Activated CD8-positive, alpha-beta memory T cell treated with anti-CD3 and anti-CD28 coated beads, Interleukin-2, amount 50 U/mL, for 4 hours (primary cell): ENCODE data around the gene SIKE1.

Experiments
- DNase-seq: peaks from one replicate; pipeline ENCODE4 v3.0.0-alpha.2; 2020

The SIKE1 gene

GRCh38 chr1:114755006-114755931 is 25.2 kb downstream of the SIKE1 start:
- DNase-seq, result no peak

DNA sequence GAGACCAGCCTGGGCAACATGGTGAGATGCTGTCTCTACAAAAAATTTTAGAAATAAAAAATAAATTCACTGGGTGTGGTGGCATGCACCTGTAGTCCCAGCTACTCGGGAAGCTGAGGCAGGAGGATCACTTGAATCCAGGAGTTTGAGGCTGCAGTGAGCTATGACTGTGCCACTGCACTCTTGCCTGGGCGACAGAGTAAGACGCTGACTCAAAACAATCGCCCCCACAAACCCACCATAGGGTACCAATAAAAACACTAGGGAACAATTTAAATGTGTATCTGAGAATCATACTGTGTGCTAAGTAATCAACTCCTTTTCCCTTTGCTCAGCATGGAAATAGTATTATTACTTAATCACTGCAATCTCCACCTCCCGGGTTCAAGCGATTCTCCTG is 26.8 kb downstream of the SIKE1 start:
- peak; percentile 27 for DNase-seq

DNA sequence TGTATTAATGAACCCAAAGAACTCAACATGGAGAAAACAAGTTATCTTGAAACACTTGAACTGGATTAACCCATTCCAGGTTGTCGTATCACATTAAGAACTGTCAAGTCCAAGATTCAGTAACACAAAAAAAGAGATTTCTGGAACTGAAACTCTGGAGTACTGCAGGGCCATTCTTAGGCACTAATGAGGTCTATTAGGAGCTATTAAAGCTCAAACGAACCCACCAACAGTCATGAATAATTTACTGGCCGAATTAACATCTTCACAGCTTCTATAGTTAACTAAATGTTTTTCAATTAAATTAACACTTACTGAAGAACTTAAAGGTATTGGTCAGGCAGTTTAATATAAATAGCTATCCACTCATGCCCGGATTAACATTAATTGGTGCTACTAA is 27.3 kb downstream of the SIKE1 start:
- DNase-seq, result no peak

DNA sequence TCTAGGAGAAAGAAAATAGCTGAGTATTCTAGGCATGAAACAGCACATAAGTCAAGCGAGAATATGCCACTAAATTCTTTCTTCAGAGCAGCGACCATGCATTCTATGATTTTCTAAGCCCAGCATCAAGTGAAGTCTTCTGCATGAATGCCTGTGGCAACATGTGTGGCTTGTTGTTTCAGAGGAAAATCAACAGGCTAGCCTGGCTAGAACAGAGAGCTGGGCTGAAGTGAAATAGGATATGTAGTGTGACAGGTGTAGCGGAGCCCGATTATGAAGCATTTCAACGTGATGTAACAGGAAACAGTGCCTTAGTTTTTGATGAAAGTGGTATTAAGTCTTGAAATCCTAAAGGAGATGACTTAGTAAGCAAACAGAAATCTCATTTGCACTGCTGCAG is 29.7 kb downstream of the SIKE1 start:
- DNase-seq, result no peak

DNA sequence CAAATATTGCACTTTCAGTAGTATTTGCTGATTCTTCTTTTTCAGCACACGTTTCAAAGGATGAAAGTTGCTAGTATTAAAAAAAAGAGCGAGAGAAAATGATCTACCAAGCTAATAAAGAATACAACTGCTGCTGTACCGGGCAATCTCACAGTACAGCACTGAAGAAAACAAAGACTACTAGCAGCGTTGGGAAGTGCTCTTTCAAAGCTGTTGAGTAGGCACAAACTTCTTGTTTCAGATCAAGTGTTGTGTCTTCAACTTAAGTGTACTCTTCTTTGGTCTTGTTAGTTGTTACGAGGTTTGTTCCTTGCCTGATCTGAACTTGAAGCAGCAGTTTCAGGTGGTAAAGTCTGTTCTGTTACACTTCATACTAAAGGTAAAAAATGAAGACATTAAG is 30.6 kb downstream of the SIKE1 start:
- DNase-seq, result no peak

DNA sequence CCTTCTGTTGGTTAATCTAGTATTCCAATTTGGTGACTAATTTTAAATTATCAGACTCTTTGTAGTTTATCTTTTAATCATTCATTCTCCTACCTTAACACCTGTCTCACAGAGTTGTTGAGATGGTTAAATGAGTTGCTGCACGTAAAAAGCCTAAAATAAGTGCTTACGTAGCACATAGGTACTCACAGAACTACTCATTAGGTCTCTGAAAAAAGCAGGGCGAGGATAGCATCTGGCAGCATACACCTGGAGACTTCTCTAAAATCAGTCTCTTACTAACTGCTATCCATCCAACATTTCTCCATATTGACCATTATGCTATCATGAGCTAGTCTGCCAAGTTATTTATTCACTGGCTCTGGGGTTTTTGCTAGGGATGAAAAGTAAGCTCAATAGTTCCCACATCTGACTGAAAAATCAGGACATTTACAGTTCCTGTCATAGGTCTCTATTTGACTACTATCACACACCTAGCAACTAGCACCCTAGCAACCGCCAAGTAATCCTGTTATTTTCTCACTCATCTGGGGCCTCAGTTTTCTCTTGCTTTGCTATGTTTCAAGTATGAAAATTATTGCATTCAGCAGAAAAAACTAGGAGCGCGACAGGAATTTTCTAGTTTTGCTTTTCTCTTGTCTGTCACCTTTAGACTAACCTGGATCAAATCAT is 33.9 kb downstream of the SIKE1 start:
- DNase-seq, result no peak

GRCh38 chr1:114745291-114745690 is 35.2 kb downstream of the SIKE1 start:
- DNase-seq, result no peak

- DNase-seq, result no peak
Measured at GRCh38 chr1:114741963-114742746, 38.3 kb downstream of the SIKE1 start.

DNA sequence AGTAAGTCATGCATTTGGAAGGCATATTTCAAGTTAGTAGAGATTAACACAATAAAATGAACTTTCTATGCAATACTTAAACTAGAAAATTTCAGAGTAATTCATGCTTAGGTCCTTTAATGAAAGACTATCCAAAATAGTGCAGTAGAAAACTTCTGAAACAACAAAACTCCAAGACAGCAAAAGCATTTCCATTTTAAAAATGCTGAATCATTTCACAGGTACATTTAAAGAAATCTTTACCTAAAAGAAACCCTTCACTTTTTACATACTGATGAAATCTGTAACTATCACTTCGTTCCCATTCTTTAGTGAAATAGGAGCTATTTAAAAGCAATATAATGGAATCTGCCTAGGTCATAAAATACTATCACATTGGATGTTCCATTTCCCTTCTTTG is 40.2 kb downstream of the SIKE1 start:
- DNase-seq, result no peak

GRCh38 chr1:114737314-114737849 is 43.1 kb downstream of the SIKE1 start:
- no peak for DNase-seq

DNA sequence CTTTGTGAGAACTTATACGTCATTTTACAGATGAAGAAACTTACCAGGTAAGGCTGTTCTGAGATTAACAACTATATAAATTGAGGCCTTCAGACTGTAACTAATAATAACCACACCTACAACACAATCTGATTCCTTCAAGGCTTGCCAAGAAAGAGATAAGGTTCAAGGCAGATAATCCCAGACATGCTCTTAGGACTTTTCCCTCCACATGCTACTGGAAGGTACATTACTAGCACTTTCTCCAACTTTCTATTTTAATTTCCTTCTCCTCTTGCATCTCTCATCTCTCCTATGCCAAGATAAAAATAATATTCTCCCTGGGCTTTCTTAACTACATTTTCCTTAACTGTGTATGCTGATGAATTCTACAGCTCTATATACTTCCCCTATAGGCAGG is 45.0 kb downstream of the SIKE1 start:
- DNase-seq, result no peak

GRCh38 chr1:114729782-114730181 is 50.7 kb downstream of the SIKE1 start:
- no peak for DNase-seq

- DNase-seq, result no peak
Measured at GRCh38 chr1:114728553-114728952, 51.9 kb downstream of the SIKE1 start.

DNA sequence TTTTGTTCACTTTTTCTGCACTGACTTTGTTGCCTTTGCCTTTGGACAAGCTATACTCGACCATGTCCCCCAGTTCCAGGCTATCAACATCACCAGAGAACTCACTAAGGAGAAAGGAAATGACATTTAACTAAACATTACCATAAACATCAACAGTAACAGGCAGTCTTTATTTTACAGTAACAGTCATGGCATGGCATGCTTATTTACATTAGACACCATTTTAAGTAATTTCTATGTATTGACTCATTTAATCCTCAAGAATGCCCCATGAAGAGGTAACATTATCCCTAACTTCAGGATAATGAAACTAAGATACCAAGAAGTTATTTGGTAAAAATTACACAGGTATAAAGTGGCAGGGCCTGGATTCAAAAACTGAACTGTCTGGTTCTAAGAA is 55.3 kb downstream of the SIKE1 start:
- no peak for DNase-seq

DNA sequence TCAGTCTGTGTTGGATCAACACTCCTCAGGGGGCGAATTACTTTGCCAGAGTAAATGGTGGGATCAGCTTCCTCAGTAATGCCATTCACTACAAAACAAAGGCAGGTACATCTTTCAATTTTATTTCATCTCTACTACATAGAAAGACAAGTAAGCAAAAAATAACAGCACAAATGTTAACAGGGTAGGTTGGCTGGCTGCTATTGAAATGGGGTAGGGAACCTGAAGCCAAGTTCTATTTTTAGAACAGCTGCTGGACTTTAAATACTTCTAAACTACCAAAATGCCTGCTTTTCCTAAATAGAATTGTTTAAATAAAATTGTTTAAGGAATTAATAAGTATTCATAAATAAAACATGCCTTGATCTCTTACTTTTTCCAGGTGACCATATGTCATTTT is 56.6 kb downstream of the SIKE1 start:
- DNase-seq, result no peak

DNA sequence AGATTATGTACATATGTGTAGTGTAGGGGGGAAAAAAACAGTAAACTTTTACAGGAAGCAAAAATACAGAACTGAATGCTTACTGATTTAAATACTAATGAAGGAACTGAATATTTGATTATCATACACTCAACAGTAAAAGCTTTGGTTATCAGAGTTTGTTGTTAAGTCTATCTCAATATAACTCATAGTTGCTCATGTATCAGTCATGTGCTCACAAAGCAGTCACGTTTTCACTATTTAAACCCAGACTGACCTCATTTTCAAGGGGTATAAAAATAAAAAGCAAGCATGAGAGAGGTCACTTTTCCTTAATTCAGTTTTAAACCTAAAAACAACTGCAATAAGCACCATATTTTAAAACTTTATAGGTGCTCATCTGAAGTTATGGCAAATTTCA is 57.0 kb downstream of the SIKE1 start:
- DNase-seq, result no peak

GRCh38 chr1:114720492-114720891 is 60.0 kb downstream of the SIKE1 start:
- DNase-seq, result no peak
